Heart left ventricle (tissue), 13 donors: ENCODE measurements around the gene POLR3B.

Experiments used
- CTCF ChIP-seq, 12 donors: fragments of 200-600 bp; sonication (generic) in 4 of 12; IDR thresholded peaks; one replicate each; pipeline versions ENCODE4 v1.5.0 to v1.8.0; 2018 to 2022; ENCODE audit warnings: antibody characterized with exemption in 12 of 12, mild to moderate bottlenecking in 5 of 12
- POLR2A ChIP-seq, 2 donors: fragments of 450-650 bp; IDR thresholded peaks; one replicate each; pipeline ENCODE4 v1.6.1; 2017; ENCODE audit warnings: antibody characterized with exemption in 2 of 2, mild to moderate bottlenecking in 2 of 2, moderate library complexity in 2 of 2
- donor health status: ischemic (EF 13 %, LVEDD 7.1; RV severe dilation, severe dysfunction).
- donor health status: DM: no; HTN: yes; CAD: no.
- donor health status: DM: no; HTN: no; CAD: no.
- donor health status: ischemic (EF 25% LVEDD 6.9; RV normal size, moderate dysfunction).
- donor health status: ischemic (EF 25% LVEDD 5.7; RV mildly dilated, moderate dysfunction).
- donor health status: ischemic (EF 35%, LVEDD 5.7; RV mildly dilated, moderate dysfunction).
- donor health status: nonischemic (EF 11% LVEDD 7.7; RV severe dilation, severe dysfunction).
- donor health status: DM: yes; HTN: yes; CAD: no.
- donor health status: PGD.
- donor health status: ischemic (EF 29% LVEDD 5.4; RV normal size, mild dysfunction).
- donor health status: nonischemic (EF 23%, LVEDD 6.1; RV moderate dilation, normal function).

GRCh38 chr12:106429636-106430035 lies 72.1 kb downstream of the POLR3B start:
- TF ChIP-seq CTCF (IDR thresholded peaks at IDR 0.05): no peak
- no peak for TF ChIP-seq POLR2A (IDR thresholded peaks at IDR 0.05)
